Effector CD4-positive, alpha-beta T cell (primary cell): Measurements from ENCODE around the gene LRRC15.

Source experiments
- DNase-seq: peaks from one replicate; pipeline ENCODE4 v3.0.0-alpha.2; 2020

The LRRC15 gene

DNA sequence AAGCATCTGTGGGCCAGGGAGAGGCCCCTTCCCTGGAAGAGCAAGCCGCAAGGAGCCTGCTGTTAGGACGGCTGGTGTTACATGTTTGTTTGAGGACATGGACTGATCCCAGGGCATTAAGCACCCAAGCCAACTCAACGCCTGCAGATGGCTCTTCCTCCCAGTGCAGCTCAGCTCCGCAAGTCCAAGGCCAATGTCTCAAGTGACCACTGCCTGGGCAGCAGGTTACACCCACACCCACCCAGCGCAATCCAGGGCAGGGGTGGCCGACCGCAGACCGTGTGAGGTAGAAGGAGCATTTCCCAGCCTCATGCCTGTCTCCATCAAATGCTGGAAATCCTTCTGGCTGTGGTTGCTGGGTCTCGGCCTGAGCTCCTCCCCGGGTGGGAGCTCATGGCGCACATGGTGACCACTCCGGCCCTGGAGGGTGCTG, 15.0 kb upstream of the LRRC15 start:
- no peak for DNase-seq

DNA sequence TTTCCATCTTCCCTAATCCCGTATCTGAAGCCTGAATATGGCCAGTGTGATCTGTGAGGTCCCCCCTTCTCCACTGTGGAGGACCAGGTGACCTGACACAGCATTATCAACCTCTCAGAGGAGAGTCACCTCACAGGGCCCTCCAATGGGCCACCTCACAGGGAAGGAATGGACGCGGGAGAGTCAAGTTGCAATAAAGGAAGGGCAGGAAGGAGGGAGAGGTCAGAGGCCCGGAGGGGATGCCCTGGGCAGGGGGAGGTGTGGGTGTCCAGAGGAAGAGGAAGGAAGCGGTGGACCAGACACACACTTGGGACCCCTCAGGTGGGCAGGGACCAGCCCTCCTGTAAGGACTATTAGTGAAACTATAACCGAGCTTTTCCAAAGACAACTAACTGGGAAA, 14.6 kb upstream of the LRRC15 start:
- no peak for DNase-seq

DNA sequence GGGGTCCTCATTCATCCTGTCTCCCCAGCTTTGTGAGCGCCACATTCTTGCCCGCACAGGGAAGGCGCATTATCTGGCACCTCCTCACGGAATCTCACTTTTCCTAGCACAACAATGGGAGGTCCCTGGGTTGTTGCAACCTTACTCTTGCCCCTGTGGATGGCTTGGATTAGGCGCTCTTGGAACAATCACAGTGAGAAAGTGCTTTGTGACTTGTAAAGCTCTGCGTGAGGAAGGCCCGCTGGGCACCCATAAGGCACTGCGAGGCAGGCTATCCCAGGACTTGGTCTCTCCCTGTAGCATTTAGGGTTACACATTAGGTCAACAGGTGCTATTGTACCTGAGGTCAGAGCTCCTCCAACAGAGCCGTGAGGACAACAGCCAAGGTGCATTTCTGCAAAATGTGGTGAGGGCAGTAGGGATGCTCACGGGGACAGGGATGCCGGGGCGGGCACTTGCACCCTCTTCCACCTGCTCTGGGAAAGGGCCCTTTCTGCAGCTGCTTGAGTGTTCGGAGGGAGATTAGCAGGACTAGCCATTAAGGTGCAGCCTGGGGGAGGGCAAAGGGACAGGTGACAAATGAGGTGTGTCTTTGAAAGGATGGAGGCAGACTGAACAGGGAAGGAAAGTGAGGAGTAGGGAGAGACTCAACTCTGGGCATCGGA, 13.9 kb upstream of the LRRC15 start:
- no peak for DNase-seq

DNA sequence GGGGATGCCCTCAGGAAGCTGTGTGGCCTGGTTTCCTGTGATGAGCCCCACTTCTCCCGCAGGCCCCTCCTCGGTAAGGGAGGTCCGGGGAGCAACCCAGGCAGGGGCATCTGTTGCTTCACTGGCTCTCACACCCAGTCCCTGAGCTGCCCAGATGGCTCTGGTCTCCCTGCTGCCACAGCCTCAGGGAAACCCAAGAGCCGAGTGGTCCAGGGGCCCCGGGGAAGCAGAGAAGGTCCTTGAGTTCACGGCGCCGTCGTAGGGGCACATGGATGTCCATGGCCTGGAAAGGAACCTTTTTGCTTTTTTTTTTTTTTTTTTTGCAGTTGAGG, 13.3 kb upstream of the LRRC15 start:
- no peak for DNase-seq

DNA sequence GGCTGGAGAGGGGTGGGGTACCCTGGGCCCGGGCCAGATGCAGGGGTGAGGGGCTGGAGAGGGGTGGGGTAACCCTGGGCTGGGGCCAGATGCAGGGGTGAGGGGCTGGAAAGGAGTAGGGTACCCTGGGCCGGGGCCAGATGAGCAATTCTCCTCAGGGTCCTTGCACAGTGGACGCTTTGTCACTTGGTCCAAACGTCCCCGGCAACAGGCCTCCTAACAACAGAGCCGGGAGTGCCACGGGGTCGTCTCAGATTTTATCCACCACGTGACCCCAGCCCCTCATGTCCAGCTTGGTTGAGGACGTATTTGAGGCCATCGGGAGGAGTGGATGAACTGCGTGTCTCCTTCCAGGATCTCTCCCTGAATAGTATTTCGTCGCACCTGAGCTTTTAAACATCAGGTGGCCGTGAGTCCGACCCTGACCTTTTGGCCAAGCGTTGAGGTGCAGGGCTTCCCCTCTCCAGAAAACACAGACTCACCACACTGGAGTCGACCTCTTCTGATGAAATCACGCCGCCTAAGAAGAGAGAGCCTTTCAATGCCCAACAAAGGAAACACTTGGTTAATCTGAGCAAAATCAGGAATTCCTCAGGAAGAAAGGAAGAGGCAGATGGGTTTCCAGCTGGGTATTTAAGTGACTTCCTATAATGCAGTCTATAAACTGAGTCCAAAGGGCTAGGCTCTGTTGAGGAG, 12.8 kb upstream of the LRRC15 start:
- DNase-seq, result no peak

DNA sequence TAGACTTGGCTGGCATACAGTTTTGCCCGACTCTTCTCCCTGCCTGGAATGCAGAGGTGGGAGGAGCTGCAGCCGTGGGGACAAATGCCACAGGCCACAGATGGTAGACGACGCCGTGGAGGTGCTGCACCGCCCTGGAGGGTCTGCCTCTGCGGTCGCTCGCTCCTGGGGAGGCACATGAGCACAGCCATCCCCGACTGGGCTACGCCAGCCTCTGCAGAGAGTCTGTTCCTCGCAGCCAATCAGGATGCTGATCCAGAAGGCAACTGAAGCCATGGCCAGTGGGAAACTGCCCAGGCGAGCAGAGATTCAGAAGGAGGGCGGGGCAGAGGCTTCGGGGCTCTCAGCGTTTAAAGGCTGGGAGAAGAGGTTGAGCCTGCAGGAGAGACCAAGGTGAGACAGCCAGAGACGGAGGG, 11.9 kb upstream of the LRRC15 start:
- DNase-seq, result no peak

DNA sequence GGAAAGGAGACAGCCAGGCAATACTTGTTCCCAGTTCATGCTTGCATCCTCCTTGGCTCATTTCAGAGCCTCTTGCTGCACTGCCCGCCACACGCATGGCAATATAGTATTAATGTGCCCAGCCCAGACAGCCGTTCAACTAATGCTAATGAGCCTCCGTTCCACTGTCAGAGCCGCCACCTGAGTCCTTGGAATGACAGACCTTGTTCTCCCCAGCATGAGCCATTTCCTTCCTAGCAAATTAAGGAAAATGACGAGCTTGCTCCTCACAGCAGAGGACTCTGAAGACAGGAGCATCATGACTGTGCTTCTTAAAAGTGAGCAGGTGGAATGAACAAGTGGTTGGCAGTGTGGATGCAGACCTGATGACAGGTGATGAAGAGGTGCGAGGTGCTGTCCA, 10.8 kb upstream of the LRRC15 start:
- DNase-seq, result no peak

DNA sequence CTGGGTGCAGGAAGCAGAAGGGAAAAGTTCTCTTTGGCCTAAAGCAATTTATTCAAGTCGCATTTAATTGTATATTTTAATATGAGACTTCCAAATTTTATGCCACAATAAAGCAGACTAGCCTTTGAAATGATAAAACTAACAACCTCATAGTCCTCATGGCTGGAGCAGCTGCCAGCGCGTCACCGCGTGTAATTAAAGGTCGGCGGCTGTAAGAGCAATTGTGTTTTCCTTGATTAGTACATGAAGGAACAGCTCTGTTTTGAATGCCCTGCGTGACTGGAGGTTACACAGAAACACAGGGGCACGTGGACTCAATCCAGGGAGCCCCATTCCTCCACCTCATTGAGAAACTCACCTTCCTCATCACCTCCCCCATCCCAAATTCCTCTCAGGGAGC, 10.1 kb upstream of the LRRC15 start:
- DNase-seq, result no peak

DNA sequence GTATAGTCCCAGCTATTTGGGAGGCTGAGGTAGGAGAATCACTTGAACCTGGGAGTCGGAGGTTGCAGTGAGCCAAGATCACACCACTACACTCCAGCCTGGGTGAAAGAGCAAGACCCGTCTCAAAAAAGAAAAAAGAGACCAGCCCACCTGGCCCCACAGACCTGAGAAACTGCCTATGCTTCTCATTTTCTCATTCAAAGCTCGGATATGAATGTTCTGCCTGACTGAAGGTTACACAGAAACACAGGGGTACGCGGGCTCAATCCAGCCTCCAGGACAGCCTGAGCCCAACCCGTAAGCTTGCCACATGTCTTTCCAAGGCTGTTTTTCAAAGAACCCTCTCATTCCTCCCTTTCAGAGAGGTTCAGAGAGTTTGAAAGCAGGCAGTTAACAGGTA, 9.7 kb upstream of the LRRC15 start:
- no peak for DNase-seq

DNA sequence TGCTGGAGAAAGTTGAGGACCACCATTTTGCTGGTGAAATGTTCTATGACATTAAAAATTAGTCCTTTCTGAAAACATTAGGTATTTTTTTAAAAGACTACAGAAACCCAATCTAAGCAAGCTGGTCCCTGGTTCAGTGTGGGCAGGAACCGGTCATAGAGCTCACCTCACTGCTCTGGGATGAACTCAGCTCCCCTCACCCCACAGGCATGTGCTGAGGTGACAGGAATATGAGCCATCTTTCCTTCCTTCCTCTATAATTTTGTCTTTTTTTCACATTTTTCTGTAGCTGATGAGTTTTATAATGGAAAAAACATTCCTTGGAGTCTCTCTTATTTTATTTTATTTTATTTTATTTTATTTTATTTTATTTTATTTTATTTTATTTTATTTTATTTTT, 8.2 kb upstream of the LRRC15 start:
- DNase-seq, result no peak

DNA sequence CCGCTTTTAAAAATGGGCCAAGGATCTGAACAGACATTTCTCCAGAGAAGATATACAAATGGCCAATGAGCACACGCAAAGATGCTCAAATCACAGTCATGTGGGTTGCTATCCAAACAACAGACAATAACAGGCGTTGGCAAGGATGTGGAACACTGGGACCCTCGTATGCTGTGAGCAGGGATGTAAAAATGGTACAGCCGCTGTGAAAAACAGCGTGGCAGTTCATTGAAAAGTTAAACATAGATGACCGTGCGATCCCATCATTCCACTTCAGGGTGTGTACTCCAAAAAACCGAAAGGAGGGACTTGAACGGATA, 6.7 kb upstream of the LRRC15 start:
- no peak for DNase-seq

DNA sequence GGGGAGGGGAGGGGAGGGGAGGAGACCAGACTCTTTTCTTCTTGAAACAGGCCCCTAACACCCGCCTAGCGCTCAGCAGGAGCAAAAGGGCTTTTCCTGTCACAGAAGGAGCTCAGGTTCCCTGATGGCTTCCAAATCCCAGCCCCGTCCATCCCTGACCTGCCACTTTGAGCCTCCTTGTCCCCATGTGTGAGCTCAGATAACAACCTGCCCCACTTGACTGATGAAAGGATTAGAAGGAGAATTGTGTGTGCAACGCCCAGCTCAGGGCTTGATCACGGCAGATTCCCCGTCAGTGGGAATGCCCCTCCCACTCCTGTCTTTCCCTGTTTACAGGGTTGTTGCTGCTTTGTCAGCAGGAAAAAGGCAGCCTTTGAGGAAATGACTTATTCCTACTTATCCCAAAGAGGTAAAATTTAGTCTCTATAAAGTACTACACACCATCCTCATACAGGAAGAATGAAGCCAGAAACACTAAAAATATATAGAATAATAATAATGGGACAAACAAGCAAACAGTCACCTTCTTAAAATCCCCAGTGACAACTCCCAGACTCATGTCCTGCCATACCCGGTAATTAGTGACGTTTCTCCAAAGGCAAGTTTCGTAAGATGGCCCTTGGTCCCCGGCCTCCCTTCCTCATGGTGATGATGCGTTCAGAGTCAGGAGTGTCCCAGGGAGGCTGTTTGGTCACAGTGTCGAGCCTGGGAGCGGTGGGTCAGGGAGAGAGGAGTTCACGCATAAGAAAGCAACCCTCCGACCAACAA, 6.1 kb upstream of the LRRC15 start:
- no peak for DNase-seq

DNA sequence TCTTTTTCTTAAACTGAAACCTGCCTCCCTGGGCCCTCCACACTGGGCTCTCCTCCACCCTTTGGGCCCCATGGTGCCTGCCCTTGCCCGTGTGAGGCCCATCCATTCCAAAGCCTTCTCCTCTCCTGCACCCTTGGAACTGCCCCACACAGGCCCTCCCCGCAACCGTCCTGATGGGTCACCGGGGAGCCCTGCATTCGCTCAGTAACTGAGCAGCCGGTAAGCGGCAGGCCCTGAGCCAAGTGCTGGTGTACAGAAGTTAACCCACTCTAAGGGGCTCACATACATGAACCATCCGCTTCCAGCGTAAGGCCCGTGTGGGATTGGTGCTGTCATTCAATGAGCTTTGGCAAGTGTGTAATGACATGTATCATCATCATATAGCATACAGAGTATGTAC, 5.4 kb upstream of the LRRC15 start:
- no peak for DNase-seq

DNA sequence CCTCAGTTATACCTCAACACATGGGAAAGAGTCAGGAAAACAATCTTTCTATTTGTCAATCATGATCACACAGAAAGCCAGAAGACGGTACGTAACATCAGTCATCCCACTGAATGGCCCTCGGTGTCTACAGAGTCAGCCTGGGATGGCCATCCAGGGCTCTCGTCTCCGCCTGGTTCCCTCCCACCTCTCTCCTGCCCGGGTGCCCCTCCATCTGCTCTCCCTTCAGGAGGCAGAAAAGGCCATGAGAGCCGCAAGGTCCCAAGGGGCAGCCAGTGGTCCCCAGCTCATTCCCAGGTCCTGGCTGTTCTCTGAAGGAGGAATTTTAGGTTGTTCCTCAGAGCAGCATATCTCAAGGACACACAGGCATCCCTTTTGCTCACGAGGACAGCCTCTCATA, 4.4 kb upstream of the LRRC15 start:
- DNase-seq, result no peak

DNA sequence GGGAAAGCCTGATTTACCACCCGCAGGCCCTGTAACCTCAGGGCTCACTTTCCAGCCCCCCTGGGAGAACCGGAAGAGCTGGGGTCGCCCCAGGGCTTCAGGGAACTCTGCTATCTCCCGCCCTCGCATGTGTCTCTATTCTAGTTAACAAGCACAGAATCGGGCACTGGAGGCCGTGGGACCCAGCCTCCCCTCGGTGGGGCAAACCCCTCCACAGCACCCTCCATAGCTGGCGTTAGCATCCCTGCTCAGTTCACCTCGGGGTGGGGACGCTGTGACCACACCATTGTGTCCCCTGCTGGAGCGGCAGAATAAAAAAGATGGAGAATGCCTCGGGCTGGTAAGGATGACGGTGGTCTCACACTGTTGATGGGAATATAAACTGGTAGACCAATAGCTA, 3.5 kb upstream of the LRRC15 start:
- no peak for DNase-seq

DNA sequence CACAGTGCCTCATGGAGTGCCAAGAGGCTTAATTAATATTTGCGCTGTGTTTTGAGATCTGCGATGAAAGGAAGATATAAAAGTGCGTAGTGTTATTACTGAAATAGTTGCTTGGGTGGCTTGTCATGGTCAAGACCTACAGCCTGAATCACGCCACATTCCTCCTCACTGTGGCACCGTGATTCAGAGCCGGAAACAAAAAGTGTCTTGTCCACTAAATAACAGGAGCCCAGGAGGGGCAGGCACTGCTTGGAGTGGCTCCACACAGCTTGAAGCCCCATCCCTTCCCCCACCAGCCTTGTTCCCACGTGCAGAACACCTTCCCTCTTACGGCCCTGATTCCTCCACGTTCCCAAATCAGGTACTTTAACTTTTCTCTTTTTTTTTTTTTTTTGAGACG, 1.2 kb upstream of the LRRC15 start:
- no peak for DNase-seq

DNA sequence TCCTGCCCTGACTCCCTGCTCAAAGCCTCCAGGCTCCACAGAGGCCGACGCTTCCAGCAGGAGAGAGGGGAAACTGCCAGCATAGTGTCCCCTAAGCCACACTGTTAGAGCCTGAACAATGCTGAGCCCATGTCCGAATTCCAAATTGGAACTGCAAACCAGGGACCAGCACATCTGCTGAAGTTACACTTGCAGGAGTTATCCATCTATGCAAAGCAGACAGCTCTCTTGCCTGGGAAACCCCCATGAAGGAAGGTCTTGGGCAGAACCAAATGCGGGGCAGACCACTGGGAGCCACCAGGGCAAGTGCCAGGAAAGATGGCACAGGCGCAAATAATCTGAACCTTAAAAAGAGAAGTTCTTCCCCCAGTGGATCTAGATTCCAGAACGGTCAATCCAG, 625 bp downstream of the LRRC15 start:
- DNase-seq, result no peak

DNA sequence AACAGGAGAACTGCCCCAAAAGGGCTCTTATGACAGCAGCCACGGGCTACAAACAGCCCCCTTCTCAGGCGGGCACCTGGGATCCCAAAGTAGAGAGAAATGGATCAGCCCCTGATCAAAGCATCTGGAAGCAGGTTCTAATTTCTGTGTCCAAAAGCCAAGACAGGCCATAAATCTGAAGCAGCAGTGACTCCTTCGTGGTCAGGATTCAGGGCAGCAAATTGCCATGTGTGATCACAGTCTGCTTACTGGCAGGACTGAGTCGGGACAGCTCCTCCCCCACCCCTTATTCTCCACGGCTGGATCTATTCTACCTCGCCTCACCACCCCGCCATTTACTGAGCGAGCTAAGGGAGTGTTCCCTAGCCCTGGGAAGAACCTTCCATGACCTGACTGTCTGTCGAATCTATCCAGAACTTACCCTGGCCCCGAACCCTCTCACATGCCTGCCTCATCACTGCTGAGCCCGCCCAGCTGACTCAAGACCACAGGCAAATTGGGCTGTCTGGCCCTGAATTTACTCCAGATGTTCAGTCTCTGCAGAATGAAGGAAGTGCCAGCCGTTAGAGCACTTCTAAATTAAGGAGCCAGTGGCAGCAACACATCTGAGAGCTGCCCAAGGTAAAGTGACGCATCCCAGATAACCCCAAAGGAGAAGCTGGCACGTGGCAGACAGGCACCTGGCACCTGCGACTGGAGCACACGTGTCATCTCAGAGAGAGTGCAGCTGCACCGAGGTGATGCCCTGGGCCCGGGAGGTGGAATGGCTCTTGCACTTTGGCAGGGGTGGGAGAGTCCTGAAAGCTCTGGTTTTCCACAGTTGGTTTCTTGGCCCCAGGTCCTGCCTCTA, 1.3 kb downstream of the LRRC15 start:
- DNase-seq, result no peak

DNA sequence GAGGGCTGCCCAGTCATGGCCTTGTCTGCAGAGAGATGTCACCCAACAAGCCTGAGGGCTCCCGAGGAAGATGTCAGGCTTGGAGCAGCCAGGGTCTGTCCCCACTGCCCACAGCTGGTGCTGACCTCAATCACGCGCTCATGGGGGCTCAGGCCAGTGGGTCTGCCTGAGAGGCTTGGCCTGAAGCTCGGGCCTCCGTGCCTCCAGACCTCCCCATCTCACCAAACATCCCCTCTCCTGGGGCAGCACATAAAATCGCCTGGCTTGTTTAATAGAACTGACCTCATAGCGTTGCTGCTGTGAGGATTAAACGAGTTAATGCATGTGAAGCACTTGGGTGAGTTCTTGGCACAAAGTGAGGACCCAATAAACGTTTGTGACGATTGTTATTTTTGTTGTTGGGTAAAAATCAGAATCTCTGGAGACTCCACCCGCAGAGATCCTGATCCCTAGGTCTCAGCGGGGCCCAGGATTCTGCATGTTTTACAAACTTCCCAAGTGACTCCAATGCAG, 3.5 kb downstream of the LRRC15 start:
- DNase-seq, result no peak

DNA sequence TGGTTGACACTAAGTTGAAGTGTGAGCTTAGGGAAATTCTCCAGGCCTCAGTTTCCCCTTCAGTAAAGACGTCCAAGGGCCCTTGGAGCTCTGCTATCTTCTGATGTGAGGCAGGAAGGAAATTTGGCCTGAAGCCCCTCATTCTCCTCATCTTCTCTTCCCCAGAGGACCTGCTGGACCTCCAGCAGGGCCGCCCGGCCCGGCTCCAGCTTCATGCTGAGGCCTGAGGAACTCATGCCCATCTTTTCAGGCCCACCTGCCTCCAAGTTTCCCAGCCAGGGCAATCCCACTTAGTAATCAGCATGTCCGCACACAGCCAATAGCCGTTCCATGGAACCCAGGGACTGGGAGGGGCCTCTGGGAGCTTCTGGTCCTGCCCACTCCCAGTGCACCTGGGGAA, 4.0 kb downstream of the LRRC15 start:
- DNase-seq, result no peak

DNA sequence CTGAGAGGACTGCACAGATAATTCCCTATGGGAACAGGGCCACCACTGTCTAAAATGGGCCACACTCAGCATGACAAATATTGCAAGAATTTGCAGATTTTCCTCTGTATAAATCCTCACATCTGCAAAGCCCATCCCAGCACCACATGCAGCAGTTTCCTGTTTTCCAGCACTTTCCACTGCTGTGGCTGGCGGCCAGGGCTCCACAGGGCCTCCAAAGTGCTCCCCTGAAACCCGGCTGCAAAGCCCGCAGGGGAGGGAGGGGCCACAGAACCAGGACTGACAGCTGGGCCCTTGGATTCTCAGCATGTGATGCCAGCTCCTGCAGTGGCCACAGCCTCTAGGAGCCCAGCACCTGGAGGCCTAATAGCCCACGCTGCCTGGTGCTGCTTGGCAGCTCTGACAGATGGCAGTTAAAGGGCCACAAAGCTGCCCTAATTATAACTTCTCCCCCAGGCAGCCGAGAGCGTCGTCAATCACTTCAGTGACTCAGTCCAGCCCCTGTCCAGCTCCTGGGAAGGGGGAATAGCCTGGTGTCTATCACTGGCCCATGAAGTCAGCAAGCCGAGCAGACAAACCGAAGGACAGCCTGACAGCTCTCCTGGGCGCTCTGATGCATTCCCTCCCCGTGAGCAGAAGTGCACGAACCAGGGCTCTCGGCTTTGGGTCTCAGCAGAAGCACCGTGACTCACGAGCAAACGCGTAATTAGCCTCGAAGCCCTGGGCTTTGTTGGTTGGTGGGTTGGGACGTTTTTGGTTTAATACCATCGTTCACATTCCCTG, 4.7 kb downstream of the LRRC15 start:
- no peak for DNase-seq

DNA sequence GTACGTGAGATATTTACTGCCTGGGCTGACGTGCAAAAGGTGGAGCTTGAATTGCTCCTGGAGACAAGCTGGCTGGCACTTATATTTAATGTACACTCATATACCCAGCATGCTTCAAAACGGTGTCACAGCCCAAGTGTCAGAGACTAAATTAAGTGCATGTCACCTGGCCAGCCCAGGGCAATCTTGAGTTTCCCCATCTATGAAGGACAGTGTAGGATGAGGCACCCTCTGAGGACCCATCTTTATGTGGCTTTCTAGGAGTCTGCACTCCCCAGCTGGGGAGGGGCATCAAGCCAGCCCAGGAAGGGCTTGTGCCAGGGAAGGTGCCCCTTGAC, 5.3 kb downstream of the LRRC15 start:
- no peak for DNase-seq

DNA sequence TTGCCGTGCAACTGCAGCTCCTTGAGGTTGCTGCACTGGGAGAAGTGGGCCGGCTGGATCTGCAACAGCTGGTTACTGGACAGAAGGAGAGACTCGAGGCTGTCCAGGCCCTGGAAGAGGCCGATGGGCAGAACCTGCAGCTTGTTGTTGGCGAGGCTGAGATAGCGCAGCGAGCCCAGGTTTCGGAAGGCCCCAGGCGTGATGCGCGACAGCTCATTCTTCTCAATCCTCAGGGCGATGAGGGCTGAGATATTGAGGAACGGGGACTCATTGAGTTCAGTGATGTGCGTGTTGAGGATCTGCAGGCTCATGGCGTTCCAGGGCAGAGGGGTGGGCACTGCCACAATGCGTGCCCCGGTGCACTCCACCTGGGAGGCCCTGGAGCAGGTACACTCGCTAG, 9.0 kb downstream of the LRRC15 start:
- no peak for DNase-seq
